HG03103 (cell line): ENCODE measurements around the gene DERL3.
"Not testable (repeated sequence)": the region's sequence is repeated elsewhere in the genome, so short reads cannot be mapped to it uniquely, and the experiment has no call there.

Source experiments
- ATAC-seq: cut with Tn5 transposase; IDR thresholded peaks from one replicate; pipeline ENCODE4 v1.9.1; 2021; ENCODE audit warnings: low read depth; ENCODE audit not compliant: unreplicated experiment

The DERL3 gene

DNA sequence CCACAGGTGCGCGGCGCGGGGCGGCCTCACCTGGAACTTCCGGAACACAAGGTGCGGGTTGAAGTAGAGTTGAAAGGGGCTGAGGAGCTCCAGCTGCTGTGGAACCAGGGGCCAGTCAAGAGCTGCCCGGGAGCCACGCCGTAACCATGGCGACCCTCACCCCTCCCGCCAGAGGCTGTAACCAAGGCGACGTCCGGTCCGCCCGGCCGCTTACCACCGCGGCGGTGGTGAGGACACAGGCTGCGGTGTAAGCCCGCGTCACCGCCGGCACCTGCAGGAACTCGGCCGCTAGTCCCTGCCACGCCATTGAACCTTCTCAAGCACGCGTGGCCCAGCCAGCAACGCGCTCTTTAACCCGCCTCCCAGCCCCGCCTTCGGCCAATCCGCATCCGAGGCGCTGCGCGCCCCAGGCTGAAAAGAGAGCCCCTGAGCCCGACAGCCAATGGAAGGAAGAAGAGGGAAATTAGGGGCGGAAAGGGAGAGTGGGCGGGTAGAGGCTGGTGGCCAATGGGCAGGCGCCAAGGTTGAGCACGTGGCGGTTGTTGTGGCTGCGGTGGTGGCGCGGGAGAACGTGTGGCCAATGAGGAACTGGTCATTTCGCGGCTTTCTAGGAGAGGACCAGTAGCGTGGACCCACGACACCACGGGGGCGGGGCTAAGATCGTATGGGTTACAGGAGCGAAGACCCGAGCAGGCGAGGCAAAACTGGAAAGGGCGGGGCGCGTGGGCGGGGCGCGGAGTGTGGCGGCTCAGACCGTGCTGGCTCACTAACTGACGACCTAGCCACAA, at the start of gene DERL3:
TSS of gene DERL3 (minus strand) at position 326 of the 788 bp plus-strand sequence. CDS start at position 307, 19 bp downstream.
- peak; percentile 78 for ATAC-seq

DNA sequence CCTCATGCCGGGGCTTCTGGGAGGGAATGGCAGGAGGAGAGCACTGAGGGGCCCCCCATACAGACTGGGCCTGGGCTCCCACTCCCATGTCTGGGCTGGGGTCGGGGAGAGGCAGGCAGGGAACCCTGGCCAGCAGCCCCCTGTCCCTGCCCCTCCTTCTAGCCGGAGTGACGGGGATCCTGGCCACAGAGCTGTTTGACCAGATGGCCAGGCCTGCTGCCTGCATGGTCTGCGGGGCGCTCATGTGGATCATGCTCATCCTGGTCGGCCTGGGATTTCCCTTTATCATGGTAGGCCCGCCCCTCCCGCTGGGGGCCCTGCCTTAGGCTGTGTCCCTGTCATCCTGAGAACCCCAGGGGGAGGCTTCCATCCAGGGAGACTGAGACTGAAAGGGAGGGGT, 45.3 kb upstream of the DERL3 start:
- no peak for ATAC-seq

DNA sequence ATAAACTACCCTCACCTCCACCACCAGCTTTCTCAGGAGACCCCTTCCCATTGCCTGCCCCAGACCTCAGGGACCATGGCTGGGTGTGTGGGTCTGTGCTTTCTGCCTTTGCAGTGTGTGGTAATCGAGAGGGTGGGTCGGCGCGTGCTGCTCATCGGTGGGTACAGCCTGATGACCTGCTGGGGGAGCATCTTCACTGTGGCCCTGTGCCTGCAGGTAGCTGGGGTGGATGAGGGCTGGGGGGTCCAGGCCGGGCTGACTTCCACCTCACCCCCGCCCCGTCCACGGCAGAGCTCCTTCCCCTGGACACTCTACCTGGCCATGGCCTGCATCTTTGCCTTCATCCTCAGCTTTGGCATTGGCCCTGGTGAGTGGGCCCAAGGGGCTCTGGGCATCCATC, 44.9 kb upstream of the DERL3 start:
- ATAC-seq, result no peak

DNA sequence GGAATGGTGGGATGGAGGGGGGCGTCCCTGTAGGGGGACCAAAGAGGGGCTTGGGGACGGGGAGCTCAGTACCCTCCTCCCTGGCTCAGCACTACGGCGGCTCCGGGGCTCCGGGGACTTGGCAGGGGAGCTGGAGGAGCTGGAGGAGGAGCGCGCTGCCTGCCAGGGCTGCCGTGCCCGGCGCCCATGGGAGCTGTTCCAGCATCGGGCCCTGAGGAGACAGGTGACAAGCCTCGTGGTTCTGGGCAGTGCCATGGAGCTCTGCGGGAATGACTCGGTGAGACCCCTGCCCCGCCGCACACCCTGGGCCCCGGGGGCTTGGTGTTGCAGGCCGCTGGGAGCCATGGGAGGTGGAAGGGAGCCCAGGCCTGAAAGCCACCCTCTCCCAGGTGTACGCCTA, 43.6 kb upstream of the DERL3 start:
- ATAC-seq, result no peak

DNA sequence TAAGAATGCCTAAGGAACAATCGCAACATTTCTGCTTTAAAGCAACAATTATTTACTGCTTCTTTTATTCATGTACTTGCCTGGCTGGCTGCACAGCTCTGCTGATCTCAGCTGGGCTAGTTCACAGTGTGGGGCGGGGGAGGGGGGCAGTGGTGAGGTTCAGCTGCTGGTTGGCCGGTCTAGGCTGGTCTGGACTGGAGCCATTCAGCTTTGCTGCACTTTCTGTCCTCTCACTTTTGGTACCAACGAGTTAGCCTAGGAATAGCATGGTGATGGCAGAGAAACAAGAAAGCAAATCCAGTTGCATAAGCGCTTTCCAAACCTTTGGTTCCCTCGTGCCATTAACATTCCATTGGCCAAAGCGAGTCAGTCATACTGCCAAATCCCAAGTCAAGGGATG, 39.4 kb upstream of the DERL3 start:
- ATAC-seq, result no peak

DNA sequence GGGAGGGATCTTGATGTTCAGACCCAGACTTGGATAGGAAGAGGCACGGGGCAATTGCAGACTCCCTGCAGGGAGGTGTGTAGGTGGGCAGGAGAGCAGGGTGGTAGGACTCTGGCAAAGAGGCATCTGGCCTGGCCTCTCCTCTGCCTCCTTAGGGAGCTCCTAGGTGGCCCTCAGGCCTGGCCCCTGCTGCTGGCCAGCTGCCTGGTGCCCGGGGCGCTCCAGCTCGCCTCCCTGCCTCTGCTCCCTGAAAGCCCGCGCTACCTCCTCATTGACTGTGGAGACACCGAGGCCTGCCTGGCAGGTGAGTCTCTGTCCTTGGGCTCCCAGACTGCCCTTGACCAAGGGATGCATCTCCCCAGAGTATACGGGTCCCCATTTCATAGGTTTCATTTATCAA, 38.8 kb upstream of the DERL3 start:
- no peak for ATAC-seq

DNA sequence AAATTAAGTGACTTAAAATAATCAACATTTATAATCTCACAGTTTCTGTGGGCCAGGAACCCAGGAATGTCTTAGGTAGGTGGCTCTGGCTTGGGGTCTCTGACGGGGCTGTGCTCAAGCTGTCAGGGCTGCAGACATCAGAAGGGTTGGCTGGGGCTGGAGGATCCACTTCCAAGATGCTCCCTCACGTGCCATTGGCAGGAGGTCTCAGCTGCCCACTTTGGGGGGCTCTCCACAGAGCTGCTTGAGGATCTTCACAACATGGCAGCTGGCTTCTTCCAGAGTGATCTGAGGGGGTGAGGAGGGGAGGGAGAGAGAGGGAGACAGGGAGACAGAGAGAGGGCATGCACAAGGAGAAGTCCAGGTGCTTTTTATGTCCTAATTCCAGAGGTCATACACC, 37.0 kb upstream of the DERL3 start:
- ATAC-seq, result no peak

DNA sequence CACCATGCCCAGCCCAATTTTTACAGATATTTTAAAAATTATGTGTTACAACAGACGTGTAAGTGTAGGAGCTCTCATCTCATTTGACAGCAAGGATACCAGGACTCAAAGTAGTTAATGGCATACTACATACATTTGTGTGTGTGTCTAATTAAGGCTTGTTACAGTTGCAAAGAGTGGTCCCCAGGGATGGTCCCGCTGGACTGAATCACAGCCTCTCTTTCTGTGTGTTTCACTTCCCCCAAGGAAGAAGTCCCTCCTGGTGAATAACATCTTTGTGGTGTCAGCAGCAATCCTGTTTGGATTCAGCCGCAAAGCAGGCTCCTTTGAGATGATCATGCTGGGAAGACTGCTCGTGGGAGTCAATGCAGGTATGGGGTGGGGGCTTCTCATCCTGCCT, 36.1 kb upstream of the DERL3 start:
- no peak for ATAC-seq

DNA sequence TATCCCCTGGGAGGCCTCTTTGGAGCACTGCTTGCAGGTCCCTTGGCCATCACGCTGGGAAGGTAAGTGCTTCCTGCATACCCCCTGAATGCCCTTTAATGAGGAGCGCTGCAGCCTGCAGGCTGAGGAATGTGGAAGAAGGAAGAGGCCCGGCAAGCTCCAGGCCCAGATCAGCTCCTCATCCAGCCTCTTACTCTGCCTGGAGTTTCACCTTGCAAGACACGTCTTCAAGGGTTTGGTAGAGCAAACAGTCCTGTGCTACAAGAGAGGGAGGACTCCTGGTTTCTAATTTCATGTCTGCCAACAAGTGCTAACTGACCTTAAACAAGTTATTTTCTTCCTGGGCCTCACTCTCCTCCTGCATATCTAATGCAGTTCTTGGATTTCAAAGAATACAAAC, 29.8 kb upstream of the DERL3 start:
- ATAC-seq, result no peak

DNA sequence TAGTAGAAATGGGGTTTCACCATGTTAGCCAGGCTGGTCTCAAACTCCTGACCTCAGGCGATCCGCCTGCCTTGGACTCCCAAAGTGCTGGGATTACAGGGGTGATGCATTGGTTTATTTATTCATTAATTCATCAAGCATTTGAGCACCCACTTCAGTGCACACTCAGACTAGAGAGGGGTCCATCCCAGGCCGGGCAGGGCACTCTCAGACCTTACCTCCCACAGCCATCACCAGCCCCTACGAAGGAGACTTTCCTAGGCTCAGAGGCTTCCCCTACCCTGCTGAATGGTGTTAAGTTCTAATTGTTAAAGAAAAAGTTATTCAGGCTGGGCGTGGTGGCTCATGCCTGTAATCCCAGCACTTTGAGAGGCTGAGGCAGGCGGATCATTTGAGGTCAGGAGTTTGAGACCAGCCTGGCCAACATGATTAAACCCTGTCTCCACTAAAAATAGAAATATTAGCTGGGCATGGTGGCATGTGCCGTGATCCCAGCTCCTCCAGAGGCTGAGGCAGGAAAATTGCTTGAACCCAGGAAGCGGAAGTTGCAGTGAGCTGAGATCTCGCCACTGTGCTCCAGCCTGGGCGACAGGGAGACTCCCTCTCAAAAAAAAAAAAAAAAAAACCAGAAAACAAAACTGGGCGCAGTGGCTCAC, 25.8 kb upstream of the DERL3 start:
- not testable (repeated sequence) for ATAC-seq

DNA sequence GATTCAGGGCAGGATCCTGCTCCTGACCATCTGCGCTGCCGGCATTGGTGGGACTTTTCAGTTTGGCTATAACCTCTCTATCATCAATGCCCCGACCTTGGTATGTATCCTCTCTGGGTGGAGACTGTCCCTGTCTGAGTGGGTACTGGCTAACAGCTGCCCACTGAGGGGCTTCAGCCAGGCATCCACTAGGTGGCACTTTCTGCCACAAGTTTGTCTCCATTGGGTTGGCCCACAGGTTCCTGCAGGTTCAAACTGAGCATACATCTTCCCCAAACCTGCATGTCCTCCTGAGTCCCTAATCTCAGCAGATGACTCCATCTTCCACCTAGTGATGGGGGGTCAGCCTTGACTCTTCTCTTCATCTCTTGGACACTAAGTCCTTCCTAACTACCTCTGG, 23.3 kb upstream of the DERL3 start:
- no peak for ATAC-seq

DNA sequence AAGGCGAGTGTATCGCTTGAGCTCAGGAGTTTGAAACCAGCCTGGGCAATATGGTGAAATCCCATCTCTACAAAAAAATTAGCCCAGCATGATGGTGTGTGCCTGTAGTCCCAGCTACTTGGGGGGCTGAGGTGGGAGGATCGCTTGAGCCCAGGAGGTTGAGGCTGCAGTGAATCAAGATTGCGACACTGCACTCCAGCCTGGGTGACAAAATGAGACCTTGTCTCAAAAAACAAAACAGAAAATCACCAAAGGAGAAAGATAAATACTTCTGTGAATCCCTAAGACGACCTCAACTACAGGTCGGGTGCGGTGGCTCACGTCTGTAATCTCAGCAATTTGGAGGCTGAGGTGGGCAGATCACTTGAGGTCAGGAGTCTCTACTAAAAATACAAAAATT, 21.4 kb upstream of the DERL3 start:
- not testable (repeated sequence) for ATAC-seq

DNA sequence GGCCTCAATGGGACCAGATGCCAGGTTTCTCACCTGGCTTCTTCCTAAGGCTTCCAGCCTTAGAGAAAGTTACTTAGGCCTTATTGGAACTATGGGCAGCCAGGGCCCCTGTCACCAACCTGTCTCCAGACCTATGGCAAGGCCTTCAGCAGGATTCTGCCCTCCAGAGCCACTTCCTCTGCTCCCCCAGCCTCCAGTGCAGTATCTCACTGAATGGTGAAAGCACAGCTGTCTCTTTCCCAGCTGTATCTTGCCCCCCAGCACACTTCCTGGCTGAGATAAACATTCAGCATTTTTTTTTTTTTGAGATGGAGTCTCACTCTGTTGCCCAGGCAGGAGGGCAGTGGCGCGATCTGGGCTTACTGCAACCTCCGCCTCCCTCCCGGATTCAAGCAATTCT, 20.4 kb upstream of the DERL3 start:
- ATAC-seq, result no peak

DNA sequence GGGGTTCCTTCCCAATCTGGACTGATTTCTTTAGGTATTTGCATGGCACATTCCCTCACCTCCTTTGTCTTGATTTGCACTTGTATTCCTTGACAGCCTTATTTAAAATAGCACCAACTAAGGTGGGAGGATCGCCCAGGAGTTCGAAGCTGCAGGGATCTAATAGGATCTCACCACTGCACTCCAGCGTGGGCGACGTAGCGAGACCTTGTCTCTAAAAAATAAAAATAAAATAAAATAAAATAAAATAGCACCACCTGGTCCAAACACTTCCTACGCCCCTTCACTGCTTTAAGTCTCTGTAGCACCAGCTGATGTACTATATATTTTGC, 19.6 kb upstream of the DERL3 start:
- ATAC-seq, result no peak

DNA sequence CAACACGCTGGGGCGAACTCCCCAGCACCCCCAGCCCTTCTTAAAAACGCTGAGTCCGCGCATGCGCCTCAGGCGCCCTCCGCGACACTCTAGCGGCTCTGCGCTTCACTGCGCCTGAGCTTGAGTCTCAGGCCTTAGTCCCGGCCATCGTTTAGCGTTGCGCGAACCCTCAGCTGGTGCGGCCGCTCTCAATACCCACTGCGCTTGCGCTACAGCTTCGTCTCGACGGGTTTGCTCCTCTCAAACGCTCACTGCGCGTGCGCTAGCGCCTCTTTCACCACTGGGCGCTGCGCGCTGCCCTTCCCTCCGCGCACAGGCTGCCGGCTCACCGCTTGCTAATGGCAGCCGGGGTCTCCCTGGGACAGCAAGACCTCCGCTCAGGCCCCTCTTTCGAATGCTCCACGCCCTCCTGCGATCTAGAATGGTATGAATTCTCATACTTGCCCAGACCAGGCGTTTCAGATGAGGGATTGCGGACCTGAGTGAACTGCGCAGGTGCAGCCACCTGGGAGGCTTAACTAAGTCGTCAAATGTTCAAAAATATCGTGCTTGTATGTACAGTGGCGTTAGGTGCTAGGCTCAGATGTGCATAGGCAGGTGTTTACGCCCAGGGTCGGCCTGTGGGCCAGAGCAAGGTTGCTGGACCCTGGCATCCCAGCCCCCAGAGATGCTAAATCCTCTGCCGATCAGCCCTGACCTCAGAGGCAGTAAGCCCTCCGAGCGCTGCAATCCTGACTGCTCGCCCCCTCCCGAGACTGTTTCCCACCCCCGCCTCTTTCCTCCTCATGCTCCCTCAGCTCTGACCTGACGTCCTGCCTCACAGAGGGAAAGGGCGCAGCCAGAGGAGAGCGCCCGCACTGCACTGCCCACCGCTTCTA, 19.0 kb upstream of the DERL3 start, which contains the start of gene SLC2A11:
TSS of gene SLC2A11 (plus strand) at position 270 of the 878 bp plus-strand sequence. CDS start at position 395, 125 bp downstream.
- peak; percentile 80 for ATAC-seq

DNA sequence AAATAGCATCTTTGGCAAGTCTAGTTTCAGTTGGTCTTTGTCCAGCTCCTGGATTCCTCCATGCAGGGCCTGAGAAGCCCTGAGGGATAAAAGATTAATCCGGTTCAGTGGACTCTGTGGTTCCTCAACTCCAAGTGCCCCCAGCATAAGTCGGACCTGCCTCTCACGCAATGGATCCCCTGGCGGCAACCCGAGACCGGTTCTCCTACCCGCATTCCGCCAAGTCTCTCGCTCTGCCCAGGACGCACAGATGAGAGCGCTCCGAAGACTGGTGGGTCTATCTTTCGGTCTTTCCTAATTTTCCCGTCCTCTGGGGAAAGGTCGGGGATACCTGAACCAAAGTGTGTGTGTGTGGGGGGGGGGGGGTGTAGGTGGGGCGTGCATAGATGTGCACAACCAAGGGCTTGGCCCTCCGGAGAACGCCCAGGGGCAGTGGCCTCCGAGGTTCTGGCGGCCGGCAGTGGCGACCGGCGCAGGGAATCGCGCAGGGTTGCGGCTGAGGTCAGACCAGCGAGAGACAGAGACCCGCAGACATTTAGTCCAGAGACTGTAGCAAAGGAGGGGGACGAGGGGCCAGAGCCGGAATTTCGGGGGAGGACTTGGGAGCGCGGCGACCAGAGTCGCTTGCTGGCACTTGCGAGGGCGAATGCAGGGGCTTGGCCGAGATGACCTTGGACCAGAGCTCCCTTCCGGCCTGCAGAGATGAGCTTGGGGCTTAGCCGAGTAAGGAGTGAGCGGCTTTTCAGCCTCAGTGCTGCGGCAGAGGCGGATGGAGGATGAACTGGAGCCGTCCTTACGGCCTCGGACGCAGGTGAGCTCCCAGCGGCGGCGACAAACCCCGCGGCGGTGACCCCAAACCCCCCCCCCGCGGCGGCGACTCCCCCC, 18.2 kb upstream of the DERL3 start:
- no peak for ATAC-seq

DNA sequence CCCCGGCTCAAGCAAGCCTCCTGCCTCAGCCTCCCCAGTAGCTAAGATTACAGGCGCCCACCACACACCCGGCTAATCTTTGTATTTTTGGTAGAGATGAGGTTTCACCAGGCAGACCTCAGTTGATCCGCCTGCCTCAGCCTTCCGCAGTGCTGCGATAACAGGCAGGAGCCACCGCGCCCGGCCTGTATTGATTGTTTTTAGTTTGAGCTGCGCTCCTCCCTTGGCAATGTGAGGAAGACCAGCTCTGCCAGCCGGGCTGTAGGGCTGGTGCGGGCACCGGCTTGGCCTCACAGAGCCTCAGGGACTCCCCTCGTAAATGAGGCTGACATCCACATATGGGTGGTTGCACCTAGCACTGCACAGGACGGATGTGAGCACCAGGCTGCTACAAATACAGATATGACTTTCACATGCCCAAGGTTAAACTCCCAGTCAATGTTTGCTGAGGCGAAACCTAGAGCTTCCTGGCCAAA, 11.4 kb upstream of the DERL3 start:
- ATAC-seq, result no peak

DNA sequence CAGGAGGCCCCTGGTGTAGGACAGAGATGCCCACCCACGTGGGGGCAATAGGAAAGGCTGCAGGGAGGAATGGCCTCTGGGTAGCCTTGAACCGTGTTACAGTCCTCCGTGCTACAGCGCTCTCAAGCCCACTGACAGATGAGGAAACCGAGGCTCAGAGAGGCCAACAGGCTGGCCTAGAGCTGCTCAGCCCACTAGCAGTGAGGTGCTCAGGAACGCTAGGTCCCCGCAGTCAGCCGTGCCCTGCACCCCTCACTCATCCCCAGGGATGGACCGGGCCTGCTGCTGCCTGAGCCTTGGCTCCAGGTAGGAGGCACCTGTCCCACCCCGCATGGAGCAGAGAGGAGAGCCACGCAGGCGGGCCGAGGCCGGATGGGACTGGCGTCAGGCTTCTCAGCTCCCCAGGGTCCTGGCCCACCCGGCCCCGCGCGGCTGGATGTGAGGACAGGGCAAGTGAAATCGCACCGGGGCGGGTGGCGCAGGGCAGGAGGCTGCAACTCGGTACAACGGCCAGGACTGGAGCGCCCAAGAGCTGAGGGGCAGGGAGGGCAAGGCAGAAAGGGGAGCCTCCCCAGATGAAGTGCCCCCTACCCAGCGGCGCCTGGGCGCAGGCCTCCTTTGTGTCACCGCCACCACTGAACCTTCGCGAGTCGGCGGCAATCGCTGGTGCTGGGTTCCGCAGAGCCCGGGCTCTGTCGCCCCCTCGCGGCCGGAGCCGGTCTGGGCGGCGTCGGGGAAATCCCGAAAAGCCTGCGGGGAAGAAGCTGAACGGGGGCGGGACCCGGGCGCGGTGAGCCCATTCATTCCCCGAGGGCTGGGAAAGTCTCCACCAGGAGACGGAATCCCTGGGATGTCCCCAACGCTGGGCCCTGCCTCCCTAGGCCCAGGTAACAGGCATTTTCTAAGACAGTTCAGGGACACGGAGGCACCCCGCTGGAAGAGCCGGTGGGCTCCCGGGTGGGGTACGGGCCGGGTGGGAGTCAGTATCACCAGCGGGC, 10.5 kb upstream of the DERL3 start:
- ATAC-seq, result no peak
